Measurements from ENCODE around the gene C9orf85. TPM values are rescaled to one million over a fixed set of nuclear protein-coding genes. Genes with fewer than 3 reads are reported as not detected.

C9orf85 gene
- total and polyA plus RNA-seq, 10 of the 15 experiments (the other 5 are each of a cell fraction or from before 2014, with no cell fraction given): 9.1 to 22.6 (median 16.4) TPM

GRCh38 chr9:71962328-71962727 lies 50.9 kb downstream of the C9orf85 start:
- DNase-seq (ENCODE audit: low read depth, low spot score): no peak
- H3K9me3 ChIP-seq (replicated peaks; ENCODE audit: control insufficient read depth, insufficient read depth, low read length): no peaks in the 10 kb centered on the region
- CTCF ChIA-PET: no interaction called here
- no peaks in the 10 kb centered on the region for H3K4me1 ChIP-seq (ENCODE audit: control insufficient read depth, insufficient read depth, low read length)
- in situ Hi-C loops (cut with MboI): no loop called here
- ATAC-seq: no peak
- no peaks in the 10 kb centered on the region for H3K79me2 ChIP-seq (ENCODE audit: control insufficient read depth, insufficient read depth, low read length)
- no peak overlapping the region for H3K4me2 ChIP-seq (ENCODE audit: control insufficient read depth, insufficient read depth)
- BruUV-seq (replicated peaks): no TSS peak
- H3K27ac ChIP-seq (ENCODE audit: control insufficient read depth, insufficient read depth): no peak overlapping the region
- WGBS (ENCODE audit: insufficient coverage, insufficient replicate concordance, low lambda C conversion rate, missing lambda C conversion rate): 96% methylated on average over 4 of the region's 4 CpGs
- intact Hi-C loops (cut with micrococcal nuclease; ENCODE audit: unreplicated experiment): no loop called here
- H3K4me3 ChIP-seq: no peak overlapping the region
- RAD21 ChIA-PET (ENCODE audit: unreplicated experiment): no interaction called here
- no peaks in the 10 kb centered on the region for H4K20me1 ChIP-seq (ENCODE audit: control insufficient read depth, insufficient read depth)
- no peaks in the 10 kb centered on the region; a peak in 1 of 4 replicates for H3K36me3 ChIP-seq (ENCODE audit: control insufficient read depth in 2 of 2, insufficient read depth in 2 of 2, low read length in 1 of 2)
- TF ChIP-seq EGR1 (IDR thresholded peaks at IDR 0.05; ENCODE audit: borderline replicate concordance in 1 of 2, low read depth in 2 of 2, low read length in 2 of 2) (no peak), CBFB (IDR thresholded peaks at IDR 0.05; ENCODE audit: low read depth) (no peak), CTCF (IDR thresholded peaks at IDR 0.05 in 2 of 3, conservative IDR thresholded peaks at IDR 0.05 in 1 of 3; ENCODE audit: control insufficient read depth in 2 of 3, extremely low read depth in 1 of 3, insufficient read depth in 1 of 3, low read depth in 3 of 3, low read length in 3 of 3) (no peak), NKRF (conservative IDR thresholded peaks at IDR 0.05) (no peak), RAD51 (IDR thresholded peaks at IDR 0.05) (no peak), KLF5 (IDR thresholded peaks at IDR 0.05; ENCODE audit: partially characterized antibody) (no peak), JUND (IDR thresholded peaks at IDR 0.05; ENCODE audit: low read depth, low read length) (no peak), SMC3 (IDR thresholded peaks at IDR 0.05; ENCODE audit: borderline replicate concordance, low read length) (no peak), SMAD1 (IDR thresholded peaks at IDR 0.05; ENCODE audit: low read depth, partially characterized antibody) (no peak), TAF1 (IDR thresholded peaks at IDR 0.05; ENCODE audit: borderline replicate concordance, low read depth, low read length) (no peak), ZZZ3 (IDR thresholded peaks at IDR 0.05; ENCODE audit: control insufficient read depth, insufficient read length, low read depth) (no peak), MTA3 (IDR thresholded peaks at IDR 0.05; ENCODE audit: borderline replicate concordance, low read length) (no peak), KAT2A (conservative IDR thresholded peaks at IDR 0.05; ENCODE audit: control insufficient read depth, low read depth, low read length) (no peak), FOXK2 (IDR thresholded peaks at IDR 0.05) (no peak)
- TF ChIP-seq, protein P1, sequence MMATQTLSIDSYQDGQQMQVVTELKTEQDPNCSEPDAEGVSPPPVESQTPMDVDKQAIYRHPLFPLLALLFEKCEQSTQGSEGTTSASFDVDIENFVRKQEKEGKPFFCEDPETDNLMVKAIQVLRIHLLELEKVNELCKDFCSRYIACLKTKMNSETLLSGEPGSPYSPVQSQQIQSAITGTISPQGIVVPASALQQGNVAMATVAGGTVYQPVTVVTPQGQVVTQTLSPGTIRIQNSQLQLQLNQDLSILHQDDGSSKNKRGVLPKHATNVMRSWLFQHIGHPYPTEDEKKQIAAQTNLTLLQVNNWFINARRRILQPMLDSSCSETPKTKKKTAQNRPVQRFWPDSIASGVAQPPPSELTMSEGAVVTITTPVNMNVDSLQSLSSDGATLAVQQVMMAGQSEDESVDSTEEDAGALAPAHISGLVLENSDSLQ (IDR thresholded peaks at IDR 0.05): no peak
- TF ChIP-seq, protein P2, sequence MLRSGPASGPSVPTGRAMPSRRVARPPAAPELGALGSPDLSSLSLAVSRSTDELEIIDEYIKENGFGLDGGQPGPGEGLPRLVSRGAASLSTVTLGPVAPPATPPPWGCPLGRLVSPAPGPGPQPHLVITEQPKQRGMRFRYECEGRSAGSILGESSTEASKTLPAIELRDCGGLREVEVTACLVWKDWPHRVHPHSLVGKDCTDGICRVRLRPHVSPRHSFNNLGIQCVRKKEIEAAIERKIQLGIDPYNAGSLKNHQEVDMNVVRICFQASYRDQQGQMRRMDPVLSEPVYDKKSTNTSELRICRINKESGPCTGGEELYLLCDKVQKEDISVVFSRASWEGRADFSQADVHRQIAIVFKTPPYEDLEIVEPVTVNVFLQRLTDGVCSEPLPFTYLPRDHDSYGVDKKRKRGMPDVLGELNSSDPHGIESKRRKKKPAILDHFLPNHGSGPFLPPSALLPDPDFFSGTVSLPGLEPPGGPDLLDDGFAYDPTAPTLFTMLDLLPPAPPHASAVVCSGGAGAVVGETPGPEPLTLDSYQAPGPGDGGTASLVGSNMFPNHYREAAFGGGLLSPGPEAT (IDR thresholded peaks at IDR 0.05; ENCODE audit: low read depth): no peak
- POLR2A ChIA-PET: no interaction called here
- H2AFZ ChIP-seq (ENCODE audit: control insufficient read depth, low read depth, low read length): no peak overlapping the region
- SMC1A ChIA-PET (ENCODE audit: uncharacterized antibody, unreplicated experiment): interaction anchor here (1.0 kb wide), 1 partner anchor 46 kb away, joined by 3 read pairs; no protein-coding TSS in a partner anchor
- H3K9ac ChIP-seq (ENCODE audit: control insufficient read depth, insufficient read depth, low read length): no peak overlapping the region
- no peaks in the 10 kb centered on the region for H3K27me3 ChIP-seq (replicated peaks in 1 of 2; ENCODE audit: control insufficient read depth in 2 of 2, insufficient read depth in 2 of 2, low read length in 1 of 2)
- no peak for FAIRE-seq
